NCI-H345 treated with DMSO at 0.1 percent for 48 hours (cell line): Measurements from ENCODE around the gene CES1.
"Not testable (repeated sequence)": the region's sequence is repeated elsewhere in the genome, so short reads cannot be mapped to it uniquely, and the experiment has no call there.

ENCODE experiments used
- DNase-seq: peaks from one replicate; lab custom pipeline; 2025; ENCODE audit not compliant: unreplicated experiment; lab: John Stamatoyannopoulos, UW

The CES1 gene

DNA sequence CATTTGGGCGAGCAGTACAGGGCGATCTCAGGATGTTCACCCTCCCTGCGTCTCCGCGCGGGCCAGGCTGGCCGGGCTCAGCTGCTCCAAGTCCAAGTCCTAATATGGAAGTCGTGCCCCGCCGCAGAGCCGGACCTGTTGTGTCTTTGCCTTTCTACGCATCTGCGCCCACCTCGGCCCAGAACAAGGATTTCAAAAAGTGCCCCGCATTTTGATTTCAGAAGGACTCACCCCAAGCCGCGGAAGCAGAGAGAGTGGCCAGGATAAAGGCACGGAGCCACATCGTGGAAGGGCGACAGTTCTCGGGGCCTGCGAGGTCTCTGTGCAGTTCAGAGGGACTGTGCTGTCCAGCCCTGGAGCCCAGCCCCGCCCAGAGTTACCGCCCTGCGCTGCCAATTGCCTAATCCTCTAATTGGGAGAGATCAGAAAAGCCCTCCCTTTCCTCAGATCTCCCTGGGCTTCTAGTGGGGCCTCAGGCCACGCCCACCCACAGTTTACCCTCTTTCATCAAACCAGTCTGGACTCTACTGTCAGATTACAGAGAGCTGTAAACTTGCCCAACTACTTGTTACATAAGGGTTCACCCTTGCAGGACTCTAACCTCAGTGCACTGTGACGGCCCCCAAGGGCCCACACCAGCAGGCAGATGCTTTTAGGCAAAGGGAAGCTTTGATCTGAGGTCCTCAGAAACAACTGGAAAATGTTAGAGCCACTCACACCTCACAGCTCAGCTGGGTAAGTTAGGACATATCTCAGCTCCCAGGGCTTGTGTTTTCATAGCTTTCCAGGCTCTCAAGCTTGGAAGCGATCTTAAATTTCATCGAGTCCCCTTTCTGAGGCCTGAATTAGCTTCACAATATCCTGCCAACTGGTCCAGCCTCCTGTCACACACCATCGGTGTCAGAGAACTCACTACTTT lies at the start of gene CES1:
CES1 (minus strand) TSS at position 324 of the 919 bp plus-strand sequence; CDS start at position 283, 41 bp downstream.
- DNase-seq: no peak

DNA sequence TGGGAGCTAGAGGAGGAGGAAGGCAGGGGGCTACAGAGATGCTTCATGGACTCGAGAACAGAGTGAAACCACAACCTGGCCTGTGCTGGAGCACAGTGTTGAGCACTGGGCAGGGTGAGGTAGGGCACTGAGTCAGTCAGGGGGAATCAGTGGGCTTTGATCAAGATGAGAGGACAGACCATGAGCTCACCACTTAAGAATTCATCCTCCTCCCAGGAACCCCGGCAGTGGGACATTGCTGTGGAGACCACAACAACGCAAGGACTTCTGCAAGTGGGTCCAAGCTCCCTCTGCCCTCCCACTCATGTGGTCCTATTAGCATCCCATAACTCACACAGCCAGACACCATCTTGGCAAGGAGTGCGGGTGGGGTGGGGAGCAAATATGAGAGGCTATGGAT lies 44.0 kb upstream of the CES1 start:
- no peak for DNase-seq

DNA sequence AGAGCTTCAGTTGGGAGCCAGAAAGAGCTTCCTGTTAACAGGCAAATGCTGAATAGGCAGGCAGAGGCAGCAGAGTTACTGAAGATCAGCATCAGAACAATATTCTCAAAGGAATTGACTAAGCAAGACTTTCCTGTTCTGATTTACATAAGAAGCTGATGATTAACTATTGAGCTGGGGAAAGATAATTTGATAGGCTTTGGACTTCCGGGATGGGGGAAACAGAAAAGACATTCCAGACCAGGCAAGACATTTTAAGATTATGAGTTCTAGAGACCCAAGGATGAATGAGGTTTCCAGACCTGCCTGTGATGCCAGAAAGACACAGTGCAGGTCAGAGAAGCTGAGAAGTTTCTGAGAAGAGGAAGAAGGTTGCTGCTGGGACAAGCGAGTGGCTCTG lies 42.4 kb upstream of the CES1 start, which contains the start of gene CES5A:
CES5A (minus strand) TSS at position 101 of the 400 bp plus-strand sequence. CDS start 152 bp downstream, outside the sequence.
- no peak for DNase-seq

DNA sequence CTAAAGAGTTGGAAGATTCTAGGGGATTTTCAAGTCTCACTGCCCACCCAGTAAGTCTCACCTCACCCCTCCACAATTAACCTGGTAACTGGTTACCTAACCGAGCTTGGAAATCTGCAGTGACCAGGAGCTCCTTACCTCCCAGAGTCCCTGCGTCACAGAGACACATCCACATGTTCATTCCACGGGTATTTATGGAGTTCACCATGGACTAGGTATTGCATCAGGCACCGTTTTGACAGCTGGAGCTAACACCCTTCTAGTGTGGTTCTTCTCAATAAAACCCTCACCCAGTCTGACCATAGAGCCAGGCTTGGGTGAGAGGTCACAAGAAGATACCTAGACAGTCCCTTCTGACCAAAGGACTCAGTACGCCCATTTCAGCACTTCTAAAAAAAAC lies 40.2 kb upstream of the CES1 start:
- DNase-seq: no peak

DNA sequence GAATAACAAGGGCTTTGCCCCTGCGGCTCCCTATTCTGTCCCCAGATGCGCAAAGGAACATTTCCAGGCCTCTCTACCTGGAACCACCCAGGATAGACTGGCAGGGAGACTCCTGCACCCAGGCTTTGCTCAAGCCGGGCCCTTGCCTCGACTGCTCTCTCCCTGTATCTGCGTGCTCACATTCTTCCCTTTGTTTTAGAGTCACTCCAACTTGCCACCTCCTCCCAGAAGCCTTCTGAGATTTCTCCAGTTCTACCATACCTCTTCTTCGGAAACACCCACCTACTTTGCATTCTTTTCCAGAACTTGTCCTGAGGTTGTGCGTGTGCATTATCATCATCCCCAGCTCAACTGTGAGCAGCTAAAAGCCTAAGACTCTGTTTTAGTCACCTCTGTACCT lies 39.2 kb upstream of the CES1 start:
- no peak for DNase-seq

DNA sequence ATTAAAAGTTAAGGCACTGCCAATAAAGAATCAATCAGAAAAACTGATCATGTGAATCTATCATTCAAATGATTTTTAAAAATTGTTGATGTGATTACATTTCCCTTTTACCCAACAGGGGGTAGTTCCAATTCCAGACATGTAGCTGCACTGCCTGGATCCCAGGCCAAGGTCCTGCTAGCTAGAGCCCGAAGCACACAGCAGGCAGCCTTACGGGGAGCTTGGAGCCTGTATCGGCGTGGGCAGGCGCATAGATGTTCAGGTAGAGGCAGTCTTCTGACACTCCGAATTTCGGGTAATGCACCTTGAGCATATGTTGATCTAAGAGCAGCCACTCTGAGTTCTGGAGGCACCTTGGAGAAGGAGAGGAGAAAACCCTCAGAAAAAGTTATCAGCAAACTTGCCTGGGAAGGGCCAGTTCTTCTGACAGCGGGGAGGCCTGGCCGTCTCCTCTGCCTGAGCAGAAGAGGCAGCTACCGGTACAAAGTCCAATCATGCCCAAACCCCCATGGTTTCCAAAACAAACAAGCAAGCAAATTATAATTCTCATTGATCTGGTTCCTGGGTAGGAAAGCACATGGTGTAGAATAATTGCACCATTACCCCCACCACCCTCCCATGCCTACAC lies 38.6 kb upstream of the CES1 start:
- DNase-seq: no peak

DNA sequence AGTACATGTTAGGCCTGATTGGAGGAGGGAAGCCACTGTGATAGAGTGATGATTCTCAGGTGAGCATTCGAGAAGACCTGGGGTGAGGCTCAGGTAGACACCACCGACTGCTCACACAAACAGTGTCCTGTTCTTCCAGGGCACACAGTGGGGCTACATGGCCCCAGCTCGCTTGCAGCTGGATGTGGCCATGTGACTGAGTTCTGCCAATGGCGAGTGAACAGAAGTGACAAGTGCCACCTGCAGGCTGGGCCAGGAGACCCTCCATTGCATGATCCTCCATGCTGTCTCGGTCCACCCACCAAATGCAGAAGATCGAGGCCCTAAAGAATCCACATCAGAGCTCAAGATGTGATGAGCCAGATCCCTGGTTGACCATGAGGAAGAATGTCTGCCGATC lies 36.1 kb upstream of the CES1 start:
- DNase-seq: no peak

DNA sequence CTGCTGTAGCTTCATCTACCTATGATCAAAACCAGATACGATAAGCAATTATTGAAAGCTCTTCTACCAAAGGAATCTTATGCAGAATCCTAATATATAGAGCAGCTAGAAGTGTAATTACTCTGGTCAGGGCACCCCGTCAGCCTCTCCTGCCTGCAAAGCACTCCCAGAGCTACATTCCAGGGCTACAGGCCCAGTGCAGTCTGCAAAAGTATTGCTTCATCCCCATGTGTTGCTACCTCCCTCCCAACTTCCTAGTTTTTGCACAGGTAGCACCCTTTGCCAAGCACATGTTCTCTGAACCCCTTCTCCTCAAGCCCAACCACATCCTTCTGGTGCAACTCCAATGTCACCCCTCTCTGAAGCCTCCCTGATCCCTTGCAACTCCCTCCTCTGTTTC lies 35.2 kb upstream of the CES1 start:
- DNase-seq: no peak

DNA sequence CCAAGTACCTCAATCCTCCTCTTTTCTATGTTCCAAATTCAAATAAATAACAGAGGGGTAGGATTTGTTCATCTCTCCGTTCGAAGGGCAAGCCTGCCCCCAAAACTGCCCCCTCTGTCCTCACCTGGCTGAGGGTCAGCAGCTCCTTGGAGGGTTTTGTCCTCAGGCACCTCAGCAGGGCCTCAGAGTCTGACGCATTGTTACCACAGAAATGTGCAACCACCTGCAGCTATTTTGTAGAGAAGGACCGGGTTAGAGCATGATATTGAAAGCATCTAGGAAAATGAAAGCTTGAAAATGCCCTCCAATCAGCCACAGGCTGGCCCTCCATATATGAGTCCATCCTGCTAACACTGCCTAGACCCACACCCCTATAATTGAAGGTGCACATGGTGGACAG lies 28.4 kb upstream of the CES1 start:
- no peak for DNase-seq

DNA sequence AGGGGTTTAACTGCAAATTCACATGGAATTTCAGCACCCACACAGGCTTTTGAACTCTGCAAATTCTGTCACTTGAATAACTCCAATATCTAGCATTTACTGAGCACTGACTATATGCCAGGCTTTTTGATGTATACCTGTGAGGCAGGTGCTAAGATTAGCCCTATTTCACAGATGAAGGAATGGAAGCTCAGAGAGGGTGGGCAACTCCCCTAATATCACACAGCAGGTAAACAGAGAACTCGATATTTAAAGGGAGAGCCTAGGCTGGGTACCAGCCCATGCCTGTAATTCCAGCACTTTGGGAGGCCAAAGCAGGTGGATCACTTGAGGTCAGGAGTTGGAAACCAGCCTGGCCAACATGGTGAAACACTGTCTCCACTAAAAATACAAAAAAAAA lies 24.8 kb upstream of the CES1 start:
- DNase-seq: not testable (repeated sequence)

DNA sequence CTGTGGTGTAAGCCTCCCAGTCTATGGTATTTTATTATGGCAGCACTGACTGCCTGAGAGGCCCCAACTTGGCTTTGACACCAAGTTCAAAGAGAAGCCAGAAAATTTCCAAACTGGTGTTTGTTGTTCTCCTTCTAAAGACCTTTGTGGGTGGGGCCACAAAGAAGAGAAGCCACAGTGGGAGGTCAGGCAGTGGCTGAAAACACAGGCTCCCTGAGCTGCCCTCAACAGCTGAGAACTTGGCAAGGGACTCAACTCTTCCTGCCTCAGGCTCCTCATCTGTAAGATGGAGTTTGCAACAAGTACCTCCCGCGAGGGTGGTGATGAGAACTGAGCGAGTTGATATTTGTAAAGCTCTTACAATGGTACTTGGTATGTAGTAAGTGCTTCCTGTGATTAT lies 24.1 kb upstream of the CES1 start:
- no peak for DNase-seq

DNA sequence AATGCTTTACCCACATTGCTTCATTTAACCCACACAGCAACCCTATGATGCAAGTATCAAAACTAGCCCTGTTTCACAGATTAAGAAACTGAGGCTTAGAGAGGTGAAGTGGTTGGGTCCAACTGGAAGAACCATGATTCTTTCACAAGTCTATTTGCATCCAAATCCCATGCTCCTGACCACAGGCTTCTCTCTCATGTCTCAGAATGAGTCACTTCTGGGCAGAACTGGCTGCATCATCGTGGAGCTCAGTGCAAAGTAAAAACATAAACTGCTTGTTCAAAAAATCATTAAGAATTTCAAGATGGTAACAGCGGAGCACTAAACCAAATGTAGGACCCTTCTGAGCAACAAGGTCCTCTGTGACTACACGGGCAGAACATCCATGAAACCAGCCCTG lies 20.2 kb upstream of the CES1 start:
- DNase-seq: no peak

DNA sequence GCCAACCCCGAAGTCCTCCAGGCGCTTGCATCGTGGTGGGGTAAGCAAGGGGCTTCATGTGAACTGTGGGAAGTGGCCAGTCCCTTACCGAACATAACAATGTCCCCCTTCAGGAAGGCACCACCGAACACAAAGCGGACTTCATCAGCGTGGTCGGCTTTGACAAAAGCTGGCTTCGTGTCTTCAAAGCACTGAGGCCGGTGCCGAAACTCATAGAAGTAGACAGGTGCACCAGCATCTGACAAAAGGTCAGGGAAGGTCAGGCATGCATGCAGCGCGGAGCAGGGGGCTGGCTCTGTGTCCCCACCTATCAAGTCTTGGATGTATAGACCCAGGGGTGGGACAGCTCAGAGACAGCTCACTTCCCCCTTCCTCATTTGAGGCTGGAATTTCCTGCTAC lies 16.6 kb upstream of the CES1 start:
- no peak for DNase-seq

DNA sequence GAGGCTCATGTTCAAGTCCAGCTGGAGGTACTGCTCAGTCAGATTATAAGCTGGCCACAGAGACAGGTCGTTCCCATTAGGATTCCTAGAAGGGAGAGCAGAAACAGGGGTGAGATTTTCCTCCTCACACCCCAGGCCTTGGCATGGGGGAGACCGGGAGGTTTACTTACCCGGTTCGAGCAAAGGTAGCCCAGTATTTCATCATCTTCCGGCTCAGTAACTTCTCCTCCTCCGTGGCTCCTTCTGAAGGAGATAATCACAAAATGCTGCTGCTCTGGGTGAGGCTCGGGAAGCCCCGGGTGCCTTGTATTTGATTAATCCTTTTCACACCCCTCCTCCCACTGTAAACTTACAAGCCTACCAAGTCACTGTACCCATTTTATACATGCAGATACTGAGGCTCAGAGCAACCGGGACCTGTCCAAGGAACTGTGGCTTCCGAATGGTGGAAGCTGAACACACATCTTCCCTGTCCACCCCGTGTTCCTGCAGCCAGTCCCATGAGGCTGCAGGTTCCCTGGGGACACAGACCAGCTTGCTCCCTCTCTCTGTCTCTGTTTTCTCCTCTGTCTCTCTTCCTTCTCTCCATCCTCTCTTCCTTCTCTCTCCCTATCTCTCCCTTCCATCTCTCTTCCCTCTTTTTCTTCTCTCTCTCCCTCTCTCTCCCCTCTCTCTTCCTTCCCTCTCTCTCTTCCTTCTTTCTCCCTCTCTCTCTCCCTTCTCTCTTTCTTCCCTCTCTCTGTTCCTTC lies 13.9 kb upstream of the CES1 start:
- DNase-seq: no peak

DNA sequence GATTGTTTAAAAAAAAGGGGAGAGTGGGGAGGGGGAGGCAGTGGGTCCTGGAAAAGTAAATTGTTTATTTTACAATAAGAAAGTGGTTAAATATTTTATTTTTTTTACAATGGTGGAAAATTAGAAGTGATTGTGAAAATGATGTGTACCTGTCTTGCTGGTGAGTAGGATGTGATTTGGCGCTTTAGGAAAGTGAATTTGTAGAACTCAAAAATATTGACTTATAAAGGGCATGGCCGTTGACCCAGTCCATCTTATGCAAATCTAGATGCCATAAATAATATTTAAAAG lies 10.2 kb upstream of the CES1 start:
- DNase-seq: no peak

DNA sequence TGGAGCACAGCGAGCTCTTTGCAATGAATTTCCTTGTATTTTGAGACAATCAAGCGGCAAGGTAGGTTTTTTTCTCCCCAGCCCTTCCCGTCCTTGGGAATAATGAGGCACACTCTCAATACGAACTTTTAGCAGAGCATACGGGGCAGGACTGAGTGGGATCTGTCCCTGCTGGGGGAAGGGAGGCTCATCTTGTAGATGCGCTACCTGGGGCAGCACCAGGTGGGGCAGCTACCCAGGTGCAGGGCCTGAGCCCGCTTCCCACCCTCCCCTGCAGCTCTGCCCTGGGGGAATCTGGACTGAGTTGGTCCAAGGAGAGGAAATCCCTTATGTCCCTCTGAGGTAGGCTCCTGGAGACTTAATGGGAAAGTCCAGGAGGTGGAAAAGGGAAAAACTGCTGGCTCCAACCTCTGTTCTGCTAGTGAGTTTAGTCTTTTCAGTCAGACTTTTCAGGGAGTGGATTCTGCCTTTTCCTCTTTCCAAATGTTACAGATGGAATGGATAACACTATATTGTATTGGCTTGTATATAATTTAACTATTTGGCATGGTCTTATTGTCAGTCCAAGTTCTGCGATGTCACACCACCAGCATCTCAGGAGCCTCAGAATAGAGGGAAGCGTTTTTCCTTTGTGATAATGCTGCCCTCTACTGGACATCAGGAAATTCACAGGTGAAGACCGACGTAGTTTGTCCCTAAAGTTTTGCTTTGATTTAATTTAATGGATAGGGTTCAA lies 9.6 kb upstream of the CES1 start:
- DNase-seq: peak; percentile 8

DNA sequence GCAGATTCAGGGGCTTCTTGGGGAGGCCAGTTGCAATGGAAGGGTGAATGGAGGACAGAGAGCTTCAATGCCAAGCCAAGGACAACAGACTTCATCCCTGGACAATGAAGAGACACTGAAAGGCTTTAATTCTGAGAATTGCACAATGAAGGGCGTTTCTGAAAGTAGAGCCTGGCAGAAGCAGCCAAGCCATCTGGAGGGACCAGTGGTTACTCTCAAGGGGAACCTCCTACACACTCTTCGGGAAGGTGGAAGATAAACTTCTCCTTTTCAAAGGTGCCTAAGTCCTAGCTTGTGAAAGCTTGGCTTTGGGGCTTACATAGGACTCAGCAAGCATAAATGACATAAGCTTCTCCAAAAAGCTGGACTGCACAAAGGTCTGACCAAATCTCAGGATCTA lies 6.2 kb upstream of the CES1 start:
- no peak for DNase-seq

DNA sequence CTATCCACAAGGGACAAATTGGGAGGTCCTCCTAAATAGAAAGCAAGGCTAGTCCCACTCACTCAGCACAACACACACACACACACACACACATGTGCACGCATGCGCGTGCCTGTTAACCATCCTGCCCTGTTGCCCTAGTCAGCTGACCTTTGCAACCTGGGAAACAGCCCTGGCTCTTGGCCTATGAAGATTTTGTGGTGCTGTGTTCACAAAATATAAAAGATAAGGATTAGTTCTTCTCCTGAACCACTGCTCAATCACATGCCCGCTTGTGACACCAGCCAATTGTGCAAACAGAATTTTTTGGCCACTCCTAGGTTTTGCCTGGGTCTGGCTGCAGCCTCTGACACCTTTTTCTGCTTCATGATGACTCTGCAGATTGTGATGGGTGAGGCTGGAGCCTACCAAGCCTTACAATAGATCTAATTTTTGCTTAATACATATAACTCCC lies 3.3 kb upstream of the CES1 start:
- DNase-seq: no peak

DNA sequence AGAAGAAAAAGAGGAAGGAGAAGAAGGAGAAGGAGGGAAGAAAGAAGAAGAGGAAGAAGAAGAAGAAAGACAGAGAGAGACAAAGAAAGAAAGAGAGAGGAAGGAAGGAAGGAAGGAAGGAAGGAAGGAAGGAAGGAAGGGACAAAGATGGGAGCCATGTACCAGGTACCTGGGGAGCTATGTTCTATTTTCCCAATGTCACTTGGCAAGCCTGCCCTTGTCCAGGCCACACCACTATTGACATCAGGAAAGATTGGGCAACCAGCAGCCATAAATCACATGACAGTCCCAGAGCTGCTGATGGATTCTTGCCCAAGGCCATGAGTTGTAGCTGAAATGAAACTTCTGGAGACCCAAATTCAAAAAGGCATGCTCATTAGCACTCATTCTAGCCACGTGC lies 2.7 kb upstream of the CES1 start:
- DNase-seq: no peak

DNA sequence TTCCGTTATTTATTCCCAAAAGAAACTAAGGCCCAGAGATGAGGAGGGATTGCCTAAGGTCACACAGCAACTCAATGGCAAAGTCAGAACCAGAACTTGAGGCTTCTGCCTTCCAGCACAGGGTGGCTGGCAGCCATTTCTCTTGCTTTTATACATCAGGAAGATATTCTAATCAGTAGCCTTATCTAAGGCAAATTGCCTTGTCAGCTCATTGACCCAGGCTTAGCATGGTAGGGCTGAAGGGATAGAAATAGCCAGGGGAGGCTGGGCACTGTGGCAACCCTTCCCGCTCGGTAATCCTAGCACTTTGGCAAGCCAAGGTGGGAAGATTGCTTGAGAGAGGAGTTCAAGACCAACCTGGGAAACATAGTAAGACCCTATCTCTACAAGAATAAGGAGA lies 2.3 kb upstream of the CES1 start:
- DNase-seq: not testable (repeated sequence)

DNA sequence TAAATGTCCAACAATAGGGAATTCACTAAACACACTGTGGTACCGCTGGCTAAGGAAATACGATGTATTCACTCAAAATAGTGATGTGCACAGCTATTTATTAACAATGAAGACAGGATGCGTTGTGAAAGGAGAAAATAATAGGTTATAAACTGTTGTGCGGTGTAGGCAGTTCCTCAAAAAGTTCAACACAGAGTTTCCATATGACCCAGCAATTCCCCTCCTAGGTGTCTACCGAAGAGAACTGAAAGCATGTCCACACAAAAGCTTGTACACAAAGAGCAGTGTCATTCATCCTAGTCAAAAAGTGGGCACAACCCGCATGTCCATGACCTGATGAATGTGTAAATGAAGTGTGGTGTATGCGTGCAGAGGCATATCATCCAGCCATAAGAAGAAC lies 1.2 kb upstream of the CES1 start:
- no peak for DNase-seq
